Naive thymus-derived CD8-positive, alpha-beta T cell (primary cell): ENCODE measurements around the gene OTX2. TPM values are rescaled to one million over a fixed set of nuclear protein-coding genes. Genes with fewer than 3 reads are reported as not detected.

Source experiments
- ATAC-seq, 2 donors: fragments of 150-1000 bp; cut with Tn5 transposase in 1 of 2; sonication (Bioruptor Pico), chemical (Tn5 transposase) in 1 of 2; 1 replicate in 1 of 2; 2 replicates in 1 of 2; pipeline ENCODE4 v1.10.0; 2021; ENCODE audit warnings: mild to moderate bottlenecking in 2 of 2, moderate library complexity in 2 of 2
- POLR2A ChIA-PET: fragments of 350-600 bp; sonication (Branson Sonifier 250); formaldehyde crosslinking; loops from one replicate; lab custom pipeline; 2021; ENCODE audit warnings: antibody characterized with exemption; lab: Charles Lee
- DNase-seq, 10 donors: peaks; one replicate each; pipeline versions ENCODE4 v3.0.0 to v3.0.0-alpha.2; 2020 to 2022
- H3K27ac Mint-ChIP-seq, 10 donors: one replicate each; pipeline ENCODE4 v1.8.0; 2020 to 2022; ENCODE audit warnings: mild to moderate bottlenecking in 10 of 10, mixed read lengths in 10 of 10, moderate library complexity in 4 of 10, inconsistent platforms in 1 of 10
- H3K27me3 Mint-ChIP-seq, 5 donors: one replicate each; pipeline ENCODE4 v1.8.0; 2021 to 2022; ENCODE audit warnings: mixed read lengths in 5 of 5
- H3K36me3 Mint-ChIP-seq, 3 donors: one replicate each; pipeline ENCODE4 v1.8.0; 2020 to 2022; ENCODE audit warnings: mixed read lengths in 3 of 3, mild to moderate bottlenecking in 2 of 3, inconsistent platforms in 1 of 3
- H3K4me1 Mint-ChIP-seq, 4 donors: one replicate each; pipeline ENCODE4 v1.8.0; 2021 to 2022; ENCODE audit warnings: mixed read lengths in 4 of 4
- H3K4me3 Mint-ChIP-seq, 10 donors: one replicate each; pipeline ENCODE4 v1.8.0; 2020 to 2022; ENCODE audit warnings: mild to moderate bottlenecking in 10 of 10, mixed read lengths in 10 of 10, moderate library complexity in 6 of 10, inconsistent platforms in 1 of 10
- H3K9me3 Mint-ChIP-seq, 9 donors: one replicate each; pipeline ENCODE4 v1.8.0; 2020 to 2022; ENCODE audit warnings: mixed read lengths in 9 of 9, mild to moderate bottlenecking in 3 of 9, inconsistent platforms in 1 of 9, moderate library complexity in 1 of 9
- polyA plus RNA-seq, 3 donors: library from polyadenylated mRNA; unstranded; fragments of 300-500 nt; fragmentation: Illumina TruSeq; gene quantifications; one replicate each; pipeline ENCODE4 v1.2.3, GENCODE V29; 2021
- total RNA-seq, 8 experiments: library from RNA in 2 of 8; stranded (reverse) in 2 of 8; gene quantifications; one replicate each; pipeline ENCODE4 v1.2.3 and lab custom pipeline; 2021 to 2026

OTX2 gene
- total and polyA plus RNA-seq, 5 experiments from 2014 or later: not detected

DNA sequence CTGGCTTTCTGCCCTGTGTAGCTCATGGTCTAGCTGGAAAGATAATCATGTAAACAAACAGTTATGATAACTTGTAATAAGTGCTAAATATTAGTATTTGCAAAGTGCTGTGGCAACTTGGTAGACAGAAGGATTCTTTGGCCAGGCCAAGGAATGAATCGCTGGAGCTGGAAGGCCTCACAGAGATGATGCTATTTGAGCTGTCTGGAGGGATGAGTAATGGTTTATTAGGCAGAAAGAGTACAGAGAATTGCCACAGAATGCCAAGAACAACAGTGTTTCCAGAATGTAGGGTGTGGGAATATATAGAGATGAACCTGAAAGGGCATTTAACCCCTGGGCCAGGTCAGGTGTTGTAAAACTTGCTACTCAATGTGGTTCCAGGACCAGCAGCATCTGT is 27.6 kb downstream of the OTX2 start:
- Mint-ChIP-seq H3K4me1 (no peaks in the 10 kb centered on the region), H3K27ac (no peak overlapping the region), H3K27me3 (peaks cover 14 to 40% (median 21%) of the 10 kb centered on the region in 5 donors), H3K4me3 (no peak overlapping the region), H3K36me3 (no peaks in the 10 kb centered on the region), H3K9me3 (peaks cover 0 to 2% (median 0%) of the 10 kb centered on the region in 9 donors)
- ATAC-seq (no peak), DNase-seq (no peak)
- POLR2A ChIA-PET: no interaction called here

DNA sequence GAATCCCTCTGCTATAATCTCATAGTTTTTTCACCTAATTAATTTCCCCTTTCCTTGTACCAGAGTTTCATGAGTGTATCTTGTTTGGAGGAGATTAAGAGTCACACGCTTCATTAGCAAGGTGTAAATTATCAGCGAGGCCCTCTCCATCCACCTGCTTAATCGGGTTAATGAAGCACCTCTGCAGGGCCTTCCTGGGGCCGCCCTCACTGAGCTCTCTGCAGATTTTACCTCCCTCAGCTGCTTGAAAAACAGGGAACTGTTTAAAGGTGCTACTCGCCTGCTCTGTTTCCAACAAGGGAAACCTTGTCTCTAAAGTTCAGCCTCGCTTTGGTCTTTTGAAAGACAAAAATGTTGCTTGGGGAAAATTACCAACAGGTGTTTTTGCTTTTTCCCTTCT is 35.8 kb downstream of the OTX2 start:
- Mint-ChIP-seq H3K4me3 (no peak overlapping the region), H3K27ac (no peak overlapping the region), H3K9me3 (no peaks in the 10 kb centered on the region), H3K27me3 (peaks cover 9 to 25% (median 20%) of the 10 kb centered on the region in 5 donors), H3K36me3 (no peaks in the 10 kb centered on the region), H3K4me1 (no peaks in the 10 kb centered on the region)
- POLR2A ChIA-PET: no interaction called here
- ATAC-seq: no peak
- no peak for DNase-seq

DNA sequence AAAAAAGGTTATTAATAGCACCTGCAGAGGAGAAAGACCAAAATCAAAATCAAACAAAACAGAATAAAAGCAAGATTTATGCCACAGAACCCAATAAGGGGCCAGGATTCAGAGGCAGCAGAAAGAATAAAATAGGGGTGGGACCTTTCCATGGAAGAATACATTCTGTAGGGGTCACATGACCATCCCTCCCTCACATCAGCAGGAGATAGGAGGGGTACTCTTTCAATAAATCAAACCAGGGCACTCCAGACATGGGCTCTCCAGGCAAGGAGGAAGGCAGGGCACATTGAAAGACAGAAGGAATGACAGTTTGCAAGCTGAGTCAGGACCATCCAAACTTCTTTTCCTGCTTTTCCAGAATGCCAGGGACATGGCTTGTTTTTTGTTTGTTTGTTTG is 39.8 kb downstream of the OTX2 start:
- H3K9me3 Mint-ChIP-seq: peaks cover 0 to 3% (median 0%) of the 10 kb centered on the region in 9 donors
- H3K4me3 Mint-ChIP-seq: no peak overlapping the region
- no peaks in the 10 kb centered on the region for H3K4me1 Mint-ChIP-seq
- H3K27ac Mint-ChIP-seq: no peak overlapping the region
- peaks cover 6 to 36% (median 17%) of the 10 kb centered on the region in 5 donors for H3K27me3 Mint-ChIP-seq
- POLR2A ChIA-PET: no interaction called here
- ATAC-seq (no peak), DNase-seq (no peak)
- H3K36me3 Mint-ChIP-seq: no peaks in the 10 kb centered on the region

DNA sequence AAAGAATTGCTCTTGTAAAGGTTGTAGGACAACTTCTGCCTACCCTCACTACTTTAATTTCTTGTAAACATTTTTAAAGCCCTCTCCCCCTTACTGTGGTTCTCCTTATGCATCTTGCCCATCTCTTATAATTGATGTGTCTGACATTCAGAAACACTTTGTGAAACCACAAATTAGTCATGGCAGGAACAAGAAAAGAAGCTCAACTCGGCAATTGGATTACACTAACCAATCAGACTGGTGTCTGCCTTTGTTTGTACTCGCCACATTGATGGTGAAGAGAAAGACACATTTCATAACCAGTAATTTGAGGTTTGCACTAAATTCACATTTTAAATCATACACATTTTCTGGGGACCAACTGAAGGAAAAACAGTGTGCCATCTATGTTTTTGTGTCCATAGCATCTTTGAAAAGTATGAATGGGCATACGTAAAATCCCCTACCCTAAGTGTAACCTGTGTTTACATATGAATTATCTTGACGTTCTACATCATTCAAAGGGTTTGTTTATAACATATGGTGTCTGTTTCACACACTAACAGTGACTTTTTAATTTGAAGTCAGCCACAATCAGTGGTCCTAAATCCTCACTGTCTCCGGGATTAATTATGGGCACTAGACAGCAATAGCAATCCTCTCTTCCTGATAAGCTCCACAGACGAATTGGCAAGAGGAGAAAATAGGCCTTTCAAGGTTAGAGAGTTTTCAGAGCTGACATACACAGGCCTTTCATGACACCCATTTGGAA is 49.9 kb downstream of the OTX2 start:
- peaks cover 6 to 25% (median 9%) of the 10 kb centered on the region in 5 donors for H3K27me3 Mint-ChIP-seq
- ATAC-seq (no peak), DNase-seq (no peak)
- POLR2A ChIA-PET: no interaction called here
- no peak overlapping the region for H3K4me3 Mint-ChIP-seq
- H3K9me3 Mint-ChIP-seq: no peaks in the 10 kb centered on the region
- H3K4me1 Mint-ChIP-seq: no peaks in the 10 kb centered on the region
- no peak overlapping the region for H3K27ac Mint-ChIP-seq
- H3K36me3 Mint-ChIP-seq: no peaks in the 10 kb centered on the region

DNA sequence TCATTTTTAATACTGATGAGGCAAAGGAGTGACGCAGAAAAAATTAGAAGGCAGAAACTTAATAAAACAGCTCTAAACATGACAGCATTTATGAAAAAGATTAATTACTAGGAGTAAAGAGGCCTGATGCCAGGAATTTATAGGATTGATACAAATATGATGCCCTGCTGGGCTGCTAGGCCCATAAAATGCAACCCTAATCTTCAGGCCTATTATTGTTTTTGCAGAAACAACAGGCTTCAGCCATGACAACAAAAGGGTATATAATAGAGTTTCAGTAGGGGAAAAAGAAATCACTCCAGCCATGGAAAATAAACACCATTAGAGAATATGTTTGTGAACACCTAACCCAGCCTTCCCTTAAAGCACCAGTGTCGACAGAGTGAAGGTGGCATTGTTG is 50.6 kb downstream of the OTX2 start:
- DNase-seq: no peak
- Mint-ChIP-seq H3K36me3 (no peaks in the 10 kb centered on the region), H3K27me3 (peaks cover 4 to 23% (median 9%) of the 10 kb centered on the region in 5 donors), H3K4me1 (no peaks in the 10 kb centered on the region), H3K9me3 (no peaks in the 10 kb centered on the region), H3K4me3 (no peak overlapping the region), H3K27ac (no peak overlapping the region)
- ATAC-seq: no peak
- POLR2A ChIA-PET: no interaction called here

DNA sequence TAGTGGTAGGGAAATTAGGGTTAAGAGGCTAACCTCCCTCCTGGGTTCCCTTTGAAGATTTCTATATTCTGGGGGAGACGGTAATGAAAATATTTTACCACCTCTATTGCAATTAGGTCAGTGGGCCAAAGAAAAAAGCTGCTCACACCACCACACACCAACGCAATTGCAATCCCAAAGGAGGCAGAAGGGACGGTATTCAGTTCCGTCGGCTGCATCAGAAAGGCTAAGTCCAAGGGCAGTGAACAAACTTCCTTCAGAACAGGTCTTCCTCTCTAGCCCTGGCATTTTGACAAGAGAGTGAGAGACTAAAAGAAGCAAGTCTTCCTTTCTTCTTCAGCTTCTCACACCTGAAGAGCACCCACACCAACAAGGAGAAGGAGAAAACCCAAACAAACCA is 51.2 kb downstream of the OTX2 start:
- Mint-ChIP-seq H3K4me1 (no peaks in the 10 kb centered on the region), H3K36me3 (no peaks in the 10 kb centered on the region), H3K27ac (no peak overlapping the region), H3K27me3 (peaks cover 2 to 17% (median 9%) of the 10 kb centered on the region in 5 donors), H3K4me3 (no peak overlapping the region), H3K9me3 (no peaks in the 10 kb centered on the region)
- DNase-seq (no peak), ATAC-seq (no peak)
- POLR2A ChIA-PET: no interaction called here

DNA sequence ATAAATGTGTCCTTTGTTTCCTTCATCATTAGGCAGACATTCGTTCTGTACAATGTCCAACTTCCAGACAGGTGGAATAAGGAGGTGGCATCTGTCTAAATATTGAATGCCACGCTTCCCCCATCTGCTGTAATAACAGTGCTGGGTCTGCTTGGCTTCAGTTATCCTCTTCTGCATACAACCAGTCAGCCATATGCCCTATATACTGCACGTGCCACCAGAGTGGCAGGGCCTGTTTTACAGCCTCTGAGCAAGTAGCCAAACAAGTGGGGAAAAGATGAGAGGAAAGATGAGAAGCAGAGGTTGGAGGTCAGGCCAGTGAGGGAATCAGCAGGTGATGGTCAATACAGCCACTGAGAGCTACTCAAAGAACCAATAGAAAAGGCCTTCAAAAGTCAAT is 55.4 kb downstream of the OTX2 start:
- DNase-seq (no peak), ATAC-seq (no peak)
- no peaks in the 10 kb centered on the region for H3K36me3 Mint-ChIP-seq
- peaks cover 2 to 28% (median 11%) of the 10 kb centered on the region in 5 donors for H3K27me3 Mint-ChIP-seq
- H3K4me1 Mint-ChIP-seq: no peaks in the 10 kb centered on the region
- no peak overlapping the region for H3K27ac Mint-ChIP-seq
- no peaks in the 10 kb centered on the region for H3K9me3 Mint-ChIP-seq
- no peak overlapping the region for H3K4me3 Mint-ChIP-seq
- POLR2A ChIA-PET: no interaction called here

DNA sequence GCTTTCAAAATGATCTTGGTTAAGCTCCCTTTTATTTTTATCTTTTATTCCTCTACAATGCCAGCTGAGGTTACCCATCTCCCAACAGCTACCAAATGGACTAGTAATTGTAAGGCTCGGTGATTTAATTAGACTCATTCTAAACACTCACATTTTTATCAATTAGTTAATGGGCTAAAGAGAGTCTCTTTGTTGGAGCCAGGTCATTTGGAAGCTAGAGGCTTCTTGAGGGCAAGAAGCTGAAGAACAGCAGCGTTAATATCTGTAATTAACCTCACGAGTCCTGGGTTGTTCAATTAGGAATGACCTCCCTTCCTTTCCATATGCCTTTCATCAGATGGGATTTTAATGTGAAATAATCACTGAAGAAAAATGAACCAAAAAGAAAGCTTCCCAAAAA is 56.9 kb downstream of the OTX2 start:
- POLR2A ChIA-PET: no interaction called here
- H3K36me3 Mint-ChIP-seq: no peaks in the 10 kb centered on the region
- H3K4me1 Mint-ChIP-seq: no peaks in the 10 kb centered on the region

DNA sequence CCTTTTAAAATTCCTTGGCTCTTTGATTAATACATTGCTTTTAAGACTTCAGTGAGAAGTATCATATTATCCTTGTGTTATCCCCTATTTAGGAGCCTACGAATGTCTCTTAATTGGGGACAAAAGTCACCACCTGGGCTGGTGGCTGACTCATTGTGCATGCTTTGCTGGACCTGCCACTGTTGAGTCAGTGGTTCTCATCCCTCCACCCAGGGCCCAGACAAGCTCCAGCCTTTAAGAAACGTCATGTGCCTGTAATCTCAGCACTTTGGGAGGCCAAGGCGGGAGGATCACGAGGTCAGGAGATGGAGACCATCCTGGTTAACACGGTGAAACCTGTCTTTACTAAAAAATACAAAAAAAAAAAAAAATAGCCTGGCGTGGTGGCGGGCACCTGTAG is 57.9 kb downstream of the OTX2 start:
- H3K4me3 Mint-ChIP-seq: no peak overlapping the region
- H3K9me3 Mint-ChIP-seq: no peaks in the 10 kb centered on the region
- H3K4me1 Mint-ChIP-seq: no peaks in the 10 kb centered on the region
- POLR2A ChIA-PET: no interaction called here
- no peaks in the 10 kb centered on the region for H3K36me3 Mint-ChIP-seq
- peaks cover 5 to 45% (median 18%) of the 10 kb centered on the region in 5 donors for H3K27me3 Mint-ChIP-seq
- no peak for DNase-seq
- H3K27ac Mint-ChIP-seq: no peak overlapping the region
- no peak for ATAC-seq

More for the DNA sequence above, 56.9 kb downstream of the OTX2 start:
- ATAC-seq: no peak
- Mint-ChIP-seq H3K9me3 (no peaks in the 10 kb centered on the region), H3K27me3 (peaks cover 7 to 39% (median 18%) of the 10 kb centered on the region in 5 donors), H3K4me3 (no peak overlapping the region), H3K27ac (no peak overlapping the region)
- no peak for DNase-seq

DNA sequence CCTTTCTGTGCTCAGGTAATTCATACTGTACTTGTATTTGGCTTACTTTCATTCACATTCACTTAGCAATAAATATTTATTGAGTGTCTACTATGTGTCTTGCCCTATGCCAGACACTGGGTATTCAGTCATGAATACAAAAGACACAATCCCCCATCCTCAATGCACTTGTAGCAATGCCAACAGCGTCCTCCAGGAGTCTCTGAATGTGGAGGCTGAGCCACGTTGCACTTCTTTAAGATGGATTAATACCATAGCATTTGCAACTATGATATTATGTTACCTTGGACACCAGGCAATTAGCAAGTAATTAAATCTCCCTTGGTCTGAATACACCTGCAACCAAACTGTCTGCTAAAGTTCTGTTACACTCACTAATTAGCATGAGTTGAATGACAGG is 58.8 kb downstream of the OTX2 start:
- Mint-ChIP-seq H3K36me3 (no peaks in the 10 kb centered on the region), H3K4me1 (no peaks in the 10 kb centered on the region), H3K4me3 (no peak overlapping the region), H3K27me3 (peaks cover 5 to 48% (median 20%) of the 10 kb centered on the region in 5 donors), H3K27ac (no peak overlapping the region), H3K9me3 (no peaks in the 10 kb centered on the region)
- ATAC-seq (no peak), DNase-seq (no peak)
- POLR2A ChIA-PET: no interaction called here

Other genes starting within 250 kb of the OTX2 start
- 10 to 100 TPM; 31.0 to 33.3 TPM for gene TMEM260, start 230.7 kb downstream of the OTX2 start, total RNA-seq
- gene TMEM260, start 230.7 kb downstream of the OTX2 start, polyA plus RNA-seq: 10 to 100 TPM in 2 of 3 donors, 1 to 10 TPM in 1; 8.9 to 12.2 (median 10.7) TPM